Activated effector memory CD4-positive, alpha-beta T cell treated with anti-CD3 and anti-CD28 coated beads, Interleukin-2, amount 50 U/mL, for 16 hours (primary cell): Measurements from ENCODE around the gene ROCK2.
"Not testable (repeated sequence)": the region's sequence is repeated elsewhere in the genome, so short reads cannot be mapped to it uniquely, and the experiment has no call there.

ENCODE experiments used
- DNase-seq: peaks from one replicate; pipeline ENCODE4 v3.0.0-alpha.2; 2020

The ROCK2 gene

GRCh38 chr2:11305958-11306357 is 38.5 kb downstream of the ROCK2 start:
- no peak for DNase-seq

- DNase-seq: no peak
Measured at GRCh38 chr2:11305338-11305737, 39.1 kb downstream of the ROCK2 start.

- no peak for DNase-seq
Measured at GRCh38 chr2:11304476-11304875, 40.0 kb downstream of the ROCK2 start.

GRCh38 chr2:11303290-11304013 is 41.0 kb downstream of the ROCK2 start:
- no peak for DNase-seq

- no peak for DNase-seq
Measured at GRCh38 chr2:11299439-11299838, 45.0 kb downstream of the ROCK2 start.

GRCh38 chr2:11298592-11298991 is 45.8 kb downstream of the ROCK2 start:
- DNase-seq: no peak

GRCh38 chr2:11296401-11296800 is 48.0 kb downstream of the ROCK2 start:
- no peak for DNase-seq

- DNase-seq: no peak
Measured at GRCh38 chr2:11292464-11293255, 51.8 kb downstream of the ROCK2 start.

GRCh38 chr2:11290713-11291112 is 53.7 kb downstream of the ROCK2 start:
- DNase-seq: no peak

- DNase-seq: no peak
Measured at GRCh38 chr2:11290211-11290610, 54.2 kb downstream of the ROCK2 start.

GRCh38 chr2:11288431-11288830 is 56.0 kb downstream of the ROCK2 start:
- no peak for DNase-seq

- DNase-seq: no peak
Measured at GRCh38 chr2:11286749-11287148, 57.7 kb downstream of the ROCK2 start.

- no peak for DNase-seq
Measured at GRCh38 chr2:11286323-11286722, 58.1 kb downstream of the ROCK2 start.

- DNase-seq: no peak
Measured at GRCh38 chr2:11285499-11285898, 58.9 kb downstream of the ROCK2 start.

- DNase-seq: no peak
Measured at GRCh38 chr2:11281186-11281585, 63.2 kb downstream of the ROCK2 start.

- DNase-seq: no peak
Measured at GRCh38 chr2:11280713-11281112, 63.7 kb downstream of the ROCK2 start.

GRCh38 chr2:11279398-11279797 is 65.0 kb downstream of the ROCK2 start:
- DNase-seq: no peak

GRCh38 chr2:11278219-11278618 is 66.2 kb downstream of the ROCK2 start:
- no peak for DNase-seq

GRCh38 chr2:11275910-11276309 is 68.5 kb downstream of the ROCK2 start:
- DNase-seq: no peak

GRCh38 chr2:11270891-11271290 is 73.5 kb downstream of the ROCK2 start:
- no peak for DNase-seq

- no peak for DNase-seq
Measured at GRCh38 chr2:11267931-11268330, 76.5 kb downstream of the ROCK2 start.

- no peak for DNase-seq
Measured at GRCh38 chr2:11264818-11265217, 79.6 kb downstream of the ROCK2 start.

GRCh38 chr2:11264007-11264406 is 80.4 kb downstream of the ROCK2 start:
- no peak for DNase-seq

GRCh38 chr2:11263177-11263576 is 81.3 kb downstream of the ROCK2 start:
- DNase-seq: no peak

- not testable (repeated sequence) for DNase-seq
Measured at GRCh38 chr2:11262438-11262837, 82.0 kb downstream of the ROCK2 start.
